Neural crest cell (in vitro differentiated cells): Measurements from ENCODE around the gene SRGN. TPM values are rescaled to one million over a fixed set of nuclear protein-coding genes. Genes with fewer than 3 reads are reported as not detected.

Experiments
- DNase-seq: peaks from one replicate; pipeline ENCODE4 v3.0.0; 2021; ENCODE audit warnings: low read depth, mixed read lengths, low spot score
- H3K27ac Mint-ChIP-seq: one replicate; pipeline ENCODE4 v1.8.0; 2021; ENCODE audit warnings: mild to moderate bottlenecking, mixed read lengths; ENCODE audit not compliant: unreplicated experiment
- H3K27me3 Mint-ChIP-seq: 2 replicates; pipeline ENCODE4 v1.8.0; 2021; ENCODE audit warnings: low read depth, mild to moderate bottlenecking, mixed read lengths
- H3K36me3 Mint-ChIP-seq: 2 replicates; pipeline ENCODE4 v1.8.0; 2021; ENCODE audit warnings: low read depth, mild to moderate bottlenecking, mixed read lengths
- H3K4me1 Mint-ChIP-seq: 2 replicates; pipeline ENCODE4 v1.8.0; 2021; ENCODE audit warnings: mixed read lengths
- H3K4me3 Mint-ChIP-seq: one replicate; pipeline ENCODE4 v1.8.0; 2021; ENCODE audit warnings: mild to moderate bottlenecking, mixed read lengths
- H3K9me3 Mint-ChIP-seq: 2 replicates; pipeline ENCODE4 v1.8.0; 2021; ENCODE audit warnings: mixed read lengths
- CTCF ChIP-seq: fragments of 200-600 bp; sonication (generic); conservative IDR thresholded peaks from 2 replicates; pipeline ENCODE4 v1.5.0; 2021; ENCODE audit warnings: antibody characterized with exemption, mild to moderate bottlenecking
- total RNA-seq: library from RNA; stranded (reverse); gene quantifications from 2 replicates; pipeline ENCODE4 v1.2.1, GENCODE V29; 2021

Gene SRGN
- total RNA-seq, 1 donor from 2014 or later: not detected

DNA sequence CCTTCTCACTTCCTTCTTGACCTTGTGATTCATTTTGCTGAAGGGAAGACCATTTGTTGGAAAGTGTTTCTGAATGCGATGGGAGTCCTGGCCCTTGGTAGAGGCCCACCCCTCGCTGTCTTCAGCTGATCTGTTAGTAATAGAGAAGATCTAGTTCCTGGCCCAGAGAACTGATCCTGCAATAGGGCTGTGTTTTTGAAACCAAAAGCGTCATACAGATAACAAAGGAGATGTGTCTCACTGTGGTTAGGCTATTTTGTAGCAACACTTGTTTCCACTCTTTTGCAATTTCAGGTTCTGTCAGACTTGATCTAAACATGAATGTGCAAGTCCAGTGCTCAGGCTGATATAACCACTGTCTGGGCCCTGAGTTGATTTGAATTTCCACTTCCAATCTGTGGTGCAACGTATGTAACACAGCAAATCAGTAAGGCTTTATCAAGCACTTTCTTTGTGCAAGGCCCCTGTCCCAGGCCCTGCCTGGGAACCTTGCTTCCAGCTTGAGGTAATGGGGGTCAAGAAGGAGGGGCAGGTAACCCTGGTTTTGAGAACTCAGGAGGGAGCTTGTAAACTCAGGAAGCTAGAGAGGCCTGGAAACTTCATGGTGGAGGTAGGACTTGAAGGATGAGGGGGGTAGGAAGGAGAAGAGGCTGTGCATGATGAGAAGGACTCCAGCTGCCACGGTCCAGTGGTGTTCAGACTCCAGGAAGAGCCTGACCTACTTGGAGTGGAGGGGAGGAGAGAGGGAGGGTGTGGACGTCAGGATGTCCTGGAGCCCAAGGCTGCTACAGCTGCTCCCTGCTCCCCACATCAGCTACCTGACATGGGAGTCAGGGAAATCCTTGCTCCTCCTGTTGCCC is 42.2 kb upstream of the SRGN start:
- Mint-ChIP-seq H3K4me1 (no peaks in the 10 kb centered on the region), H3K4me3 (no peak overlapping the region), H3K27me3 (no peaks in the 10 kb centered on the region), H3K9me3 (no peaks in the 10 kb centered on the region), H3K36me3 (no peaks in the 10 kb centered on the region), H3K27ac (no peak overlapping the region)
- no peak for TF ChIP-seq CTCF
- no peak for DNase-seq

GRCh38 chr10:69047111-69047832 is 40.6 kb upstream of the SRGN start:
- no peak for DNase-seq
- no peak for TF ChIP-seq CTCF
- no peaks in the 10 kb centered on the region for H3K4me1 Mint-ChIP-seq
- H3K27me3 Mint-ChIP-seq: no peaks in the 10 kb centered on the region
- no peaks in the 10 kb centered on the region for H3K9me3 Mint-ChIP-seq
- peak overlapping the region; percentile 59 for H3K27ac Mint-ChIP-seq
- H3K4me3 Mint-ChIP-seq: no peak overlapping the region
- no peaks in the 10 kb centered on the region for H3K36me3 Mint-ChIP-seq

GRCh38 chr10:69048103-69048502 is 39.8 kb upstream of the SRGN start:
- TF ChIP-seq CTCF: no peak
- no peaks in the 10 kb centered on the region for H3K9me3 Mint-ChIP-seq
- no peaks in the 10 kb centered on the region for H3K36me3 Mint-ChIP-seq
- H3K27me3 Mint-ChIP-seq: no peaks in the 10 kb centered on the region
- H3K4me1 Mint-ChIP-seq: no peaks in the 10 kb centered on the region
- DNase-seq: no peak
- no peak overlapping the region for H3K27ac Mint-ChIP-seq
- no peak overlapping the region for H3K4me3 Mint-ChIP-seq

DNA sequence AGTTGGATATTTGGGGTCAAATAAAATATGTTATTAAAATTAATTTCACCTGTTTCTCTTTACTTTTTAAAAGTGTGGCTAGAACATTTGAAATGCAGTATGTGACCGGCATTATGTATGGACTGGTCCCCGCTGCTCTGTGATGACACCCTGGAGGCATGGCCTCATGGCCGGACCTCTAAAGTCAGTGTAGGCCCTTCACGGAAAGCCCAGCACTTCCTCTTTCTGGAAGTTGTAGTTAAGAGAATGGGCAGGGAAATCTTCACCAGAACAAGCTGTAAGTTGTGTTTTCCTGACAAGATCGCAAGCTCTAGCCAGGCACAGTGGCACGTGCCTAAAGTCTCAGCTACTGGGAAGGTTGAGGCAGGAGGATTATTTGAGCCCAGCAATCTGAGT is 38.3 kb upstream of the SRGN start:
- TF ChIP-seq CTCF: no peak
- Mint-ChIP-seq H3K9me3 (no peaks in the 10 kb centered on the region), H3K36me3 (no peaks in the 10 kb centered on the region), H3K4me1 (no peaks in the 10 kb centered on the region), H3K27ac (no peak overlapping the region), H3K27me3 (no peaks in the 10 kb centered on the region), H3K4me3 (no peak overlapping the region)
- DNase-seq: no peak

DNA sequence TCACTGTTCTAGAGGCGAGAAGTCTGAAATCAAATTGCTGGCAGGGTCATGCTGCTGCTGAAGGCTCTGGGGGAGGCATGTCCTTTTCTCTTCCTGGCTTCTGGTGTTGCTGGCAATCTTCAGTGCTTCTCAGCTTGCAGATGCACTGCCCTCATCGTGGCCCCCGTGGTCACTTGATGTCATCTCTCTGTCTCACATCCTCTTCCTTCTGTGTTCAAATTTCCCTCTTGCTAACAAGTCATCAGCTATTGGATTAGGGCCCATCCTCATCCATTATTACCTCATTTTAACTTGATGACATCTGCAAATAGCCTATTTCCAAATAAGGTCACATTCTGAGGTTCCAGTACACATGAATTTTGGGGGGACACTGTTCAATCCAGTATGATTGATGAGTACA is 36.6 kb upstream of the SRGN start:
- no peaks in the 10 kb centered on the region for H3K9me3 Mint-ChIP-seq
- DNase-seq: no peak
- no peaks in the 10 kb centered on the region for H3K36me3 Mint-ChIP-seq
- peaks cover 6% of the 10 kb centered on the region for H3K4me1 Mint-ChIP-seq
- no peak overlapping the region for H3K27ac Mint-ChIP-seq
- no peak for TF ChIP-seq CTCF
- no peaks in the 10 kb centered on the region for H3K27me3 Mint-ChIP-seq
- H3K4me3 Mint-ChIP-seq: no peak overlapping the region
